Kidney glomerular epithelial cell (primary cell): ENCODE data around the gene MARK2.
A peak's percentile ranks its signal among the peaks of the same experiment; 100 is the strongest.

Source experiments
- DNase-seq: peaks from one replicate; lab custom pipeline; 2025; lab: John Stamatoyannopoulos, UW

Gene MARK2

DNA sequence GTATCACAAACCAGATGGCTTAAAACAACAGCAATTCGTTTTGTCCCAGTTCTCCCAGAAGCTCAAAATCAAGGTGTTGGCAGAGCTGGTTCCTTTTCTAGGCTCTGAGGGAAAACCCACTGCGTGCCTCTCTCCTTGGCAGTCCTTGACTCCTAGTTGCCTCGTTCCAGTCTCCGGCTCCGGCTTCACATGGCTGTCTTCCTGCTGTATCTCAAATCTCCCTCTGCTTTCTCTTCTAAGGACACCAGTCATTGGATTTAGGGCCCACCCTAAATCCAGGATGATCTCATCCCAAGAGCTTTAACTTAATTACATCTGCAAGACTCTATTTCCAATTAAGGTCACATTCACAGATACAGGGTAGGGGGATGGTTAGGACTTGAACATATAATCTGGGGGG is 90.7 kb downstream of the MARK2 start:
- DNase-seq: no peak

DNA sequence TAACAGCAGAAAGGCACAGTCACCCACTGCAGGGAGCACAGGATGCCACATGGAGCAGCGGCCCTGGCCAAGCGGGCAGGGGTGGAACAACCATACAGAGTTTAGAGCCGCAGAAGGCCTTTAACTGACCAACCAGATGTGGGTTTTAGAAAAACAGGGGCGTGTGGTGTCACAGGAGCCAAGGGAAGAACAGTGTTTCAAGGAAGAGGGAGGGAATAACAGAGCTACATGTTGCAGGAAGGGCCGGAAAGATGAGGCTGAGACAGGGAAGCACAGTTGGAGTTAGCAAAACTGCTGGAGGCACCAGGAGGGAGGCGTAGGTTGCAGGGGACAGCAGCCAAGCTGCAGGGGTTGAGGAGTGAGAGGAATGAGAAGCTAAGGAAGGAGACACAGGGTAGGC is 92.1 kb downstream of the MARK2 start:
- no peak for DNase-seq

DNA sequence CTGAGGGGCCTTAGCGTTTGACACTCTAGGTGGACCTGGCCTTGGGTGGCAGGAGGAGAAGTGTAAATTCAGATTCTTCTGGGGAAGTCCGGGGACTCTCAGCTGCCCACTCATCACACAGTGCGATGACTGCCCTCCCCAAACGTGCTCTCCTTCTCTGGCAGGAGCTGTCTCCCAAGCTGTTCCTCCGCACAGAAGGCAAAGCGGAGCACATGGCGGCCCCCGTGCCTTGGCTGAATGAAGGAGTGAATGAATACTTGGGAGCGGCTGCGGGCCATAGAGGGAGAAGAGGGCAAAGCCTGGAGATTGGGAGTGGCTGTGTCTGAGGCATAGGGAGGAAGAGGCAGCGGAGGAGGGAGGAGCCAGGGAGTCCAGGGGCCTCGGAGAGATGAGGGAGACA is 93.0 kb downstream of the MARK2 start:
- DNase-seq: no peak

DNA sequence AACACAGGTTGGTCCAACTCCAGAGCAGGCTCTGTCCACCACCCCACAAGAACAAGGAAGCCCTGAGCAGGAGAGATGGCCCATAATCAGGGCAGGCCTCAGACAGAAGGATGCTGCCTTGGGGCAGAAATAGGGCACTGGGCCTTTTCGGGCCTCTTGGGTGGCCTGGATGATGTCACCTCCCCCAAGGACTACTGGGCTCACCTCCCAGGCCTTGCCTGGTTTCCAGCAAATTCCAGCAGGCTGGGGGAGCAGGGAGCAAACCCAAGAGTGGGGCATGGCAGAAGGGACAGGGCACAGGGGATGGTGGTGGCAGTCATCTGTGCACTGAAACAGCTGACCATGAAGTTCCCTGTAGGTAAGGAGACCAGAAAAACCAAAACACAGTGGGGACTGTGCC is 94.5 kb downstream of the MARK2 start:
- no peak for DNase-seq

DNA sequence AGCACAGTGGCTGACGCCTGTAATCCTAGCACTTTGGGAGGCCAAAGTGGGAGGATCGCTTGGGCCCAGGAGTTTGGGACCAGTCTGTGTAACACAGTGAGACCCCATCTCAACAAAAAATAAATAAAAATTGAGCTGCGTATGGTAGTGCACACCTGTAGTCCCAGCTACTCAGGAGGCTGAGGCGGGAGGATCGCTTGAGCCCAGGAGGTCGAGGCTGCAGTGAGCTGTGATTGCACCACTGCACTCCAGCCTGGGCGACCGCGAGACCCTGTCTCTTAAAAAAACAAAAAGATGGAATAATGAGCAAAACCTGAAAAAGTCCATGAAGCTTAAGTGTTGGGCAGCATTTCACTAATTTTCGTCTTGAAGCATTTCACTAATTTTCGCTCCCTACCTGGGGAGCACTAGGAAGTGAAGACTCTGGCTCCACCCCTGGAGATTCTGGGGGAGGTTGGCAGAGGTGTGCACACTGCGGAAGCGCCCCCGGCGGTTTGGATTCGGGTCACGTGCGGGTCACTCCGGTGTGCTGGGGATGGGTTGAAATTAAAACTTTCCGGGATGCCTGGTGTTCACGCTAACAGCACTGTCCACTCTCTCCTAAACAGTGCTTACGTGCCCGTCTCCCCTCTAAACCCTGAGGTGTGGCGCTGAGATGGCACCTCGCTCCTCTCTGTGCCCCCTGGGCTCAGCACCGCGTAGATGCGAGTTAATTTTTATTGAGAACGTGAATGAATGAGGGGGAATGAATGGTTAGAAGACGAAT is 99.0 kb downstream of the MARK2 start:
- DNase-seq: no peak

DNA sequence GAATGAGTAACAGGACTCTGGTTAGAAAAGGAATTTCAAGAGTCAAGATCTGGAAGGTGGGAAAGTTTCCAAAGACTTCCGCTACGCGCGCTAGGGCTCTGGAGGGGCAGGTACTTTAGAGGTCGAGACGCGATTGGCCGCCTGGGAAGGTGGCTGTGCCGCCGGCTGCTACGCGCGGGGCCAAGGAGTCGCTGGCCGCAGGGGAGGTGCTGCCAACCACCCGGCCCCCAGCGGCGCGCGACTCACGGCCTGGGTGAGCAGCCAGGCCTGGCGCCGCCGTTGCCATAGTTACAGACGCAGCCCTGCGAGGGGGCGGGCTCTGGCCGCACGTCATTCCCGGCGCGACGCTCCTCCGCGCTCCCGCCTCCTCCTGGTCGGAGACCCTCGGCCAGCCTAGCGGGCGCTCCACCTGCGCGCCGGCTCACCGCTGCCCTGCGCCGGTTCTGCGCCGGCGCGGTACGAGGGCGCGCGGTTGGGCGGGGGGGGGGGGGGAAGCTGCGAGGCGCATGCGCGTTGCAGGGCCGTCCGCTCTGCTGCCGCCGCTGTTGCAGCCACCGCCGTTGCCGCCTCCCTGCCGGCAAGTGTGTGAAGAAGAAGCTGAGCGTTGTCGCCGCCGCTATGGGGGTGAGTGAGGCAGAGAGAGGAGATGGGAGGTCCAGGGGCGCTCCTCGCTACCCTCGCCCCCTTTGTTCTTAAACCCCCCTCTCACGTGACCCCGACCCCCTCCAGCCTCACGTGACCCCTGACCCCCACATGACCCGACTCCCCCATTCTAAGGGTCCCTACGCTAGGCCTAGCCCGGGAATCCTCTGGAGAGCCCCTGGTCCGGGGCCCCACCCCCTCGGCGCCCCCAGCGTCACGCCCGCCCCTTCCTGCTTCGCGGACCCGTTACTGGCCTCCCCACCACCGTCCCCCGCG is 99.8 kb downstream of the MARK2 start, which contains the start of gene NAA40:
Gene NAA40 (plus strand): TSS at position 524 of the 918 bp plus-strand sequence. CDS start 95 bp downstream, at position 619.
- peak; percentile 100 for DNase-seq

DNA sequence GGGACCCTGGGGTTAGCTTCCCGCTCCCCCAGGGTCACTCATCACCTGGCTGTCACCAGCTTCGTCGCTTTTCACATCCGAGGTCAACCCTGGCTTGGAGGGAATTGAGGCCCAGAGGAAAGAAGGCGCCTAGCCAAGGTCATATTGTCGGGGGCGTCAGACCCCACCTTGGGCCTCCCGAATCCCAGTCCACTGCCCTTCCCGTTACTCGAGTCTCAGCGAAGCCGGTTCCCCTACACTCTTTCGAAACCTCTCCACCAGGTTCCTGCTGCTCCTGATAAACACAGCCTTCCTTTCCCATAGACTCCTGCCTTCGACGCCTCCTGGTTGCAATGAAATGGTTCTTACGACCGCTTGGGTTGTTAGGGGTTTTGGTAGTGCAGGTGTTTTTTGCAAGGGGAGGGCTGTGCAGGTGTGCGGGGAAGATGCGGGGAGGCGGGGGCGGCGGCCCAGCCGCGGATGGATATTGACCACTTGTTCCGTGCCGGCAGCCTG is 100.5 kb downstream of the MARK2 start:
- DNase-seq: no peak

DNA sequence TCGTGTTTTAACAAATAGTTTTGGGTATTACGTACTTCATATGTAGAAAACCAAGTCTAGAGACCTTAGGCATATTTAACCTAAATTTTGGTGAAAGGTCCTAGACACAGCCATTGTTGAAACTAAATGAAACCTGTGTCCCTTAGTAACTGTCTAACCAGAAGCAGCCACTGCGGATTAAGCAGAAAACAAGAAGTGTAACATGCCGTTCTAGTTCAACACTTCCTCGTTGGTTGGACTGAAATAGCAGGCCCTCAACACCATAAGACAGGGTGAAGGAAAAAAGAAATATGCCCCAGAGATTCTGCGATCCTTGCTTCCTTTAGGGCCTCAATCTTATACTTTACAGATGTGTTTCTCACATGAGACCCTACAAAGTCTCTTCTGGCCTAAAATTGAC is 101.9 kb downstream of the MARK2 start:
- DNase-seq: no peak

DNA sequence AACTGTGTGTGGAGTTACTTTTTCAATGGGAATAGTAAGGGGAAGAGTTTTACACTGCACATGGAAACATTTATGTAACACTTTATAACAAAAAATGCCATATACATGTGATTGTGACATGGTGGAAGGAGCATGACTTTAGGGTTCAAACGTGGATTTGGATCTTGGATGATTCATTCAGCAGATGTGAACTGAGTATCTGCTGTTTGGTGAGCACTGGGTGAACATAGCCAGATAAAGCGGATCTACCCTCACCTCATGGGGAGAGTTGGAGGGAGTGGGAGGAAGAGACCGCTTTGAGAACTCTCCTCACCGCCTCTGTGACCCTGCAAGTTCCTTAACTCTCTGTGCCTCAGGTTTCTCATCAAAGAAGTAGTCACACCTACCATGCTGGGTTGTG is 103.0 kb downstream of the MARK2 start:
- no peak for DNase-seq

DNA sequence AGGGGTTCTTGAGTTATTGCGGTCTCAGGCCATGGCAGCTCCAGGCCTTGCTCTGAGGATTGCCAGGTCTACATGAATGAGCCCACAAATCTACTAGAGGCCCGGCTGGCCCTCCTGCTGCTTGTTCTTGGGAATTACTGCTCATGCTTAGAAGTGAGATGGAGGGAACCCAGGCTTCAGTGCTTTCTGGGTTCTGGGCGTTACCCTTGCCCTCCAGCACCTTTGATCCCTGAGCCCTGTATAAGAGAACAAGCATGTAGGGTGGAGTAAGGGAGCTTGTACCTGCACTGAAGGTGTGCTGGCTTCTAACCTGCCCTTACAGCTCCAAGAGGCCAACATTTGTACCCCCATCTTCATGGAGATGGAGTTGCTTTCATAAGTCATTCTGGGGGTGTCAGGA is 103.9 kb downstream of the MARK2 start:
- no peak for DNase-seq

DNA sequence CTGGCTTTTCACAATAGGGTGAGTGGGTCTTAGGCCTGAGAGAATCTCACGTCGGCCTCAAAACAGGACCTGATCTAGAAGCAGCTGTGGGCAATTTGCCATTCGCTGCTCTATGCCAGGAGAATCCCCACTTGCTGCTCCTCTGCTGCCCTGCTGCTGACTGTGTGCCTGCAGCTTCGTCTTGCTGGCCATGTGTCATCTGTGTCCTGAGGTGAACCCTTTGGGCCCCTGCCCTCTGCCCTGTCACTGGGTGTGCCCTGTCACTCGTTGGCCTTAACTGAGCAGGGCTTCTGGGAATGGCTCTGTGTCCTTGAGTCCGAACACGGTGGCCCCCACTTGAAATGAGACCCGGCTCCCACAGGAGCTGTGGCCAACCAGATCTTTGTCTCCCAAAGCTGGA is 106.1 kb downstream of the MARK2 start:
- DNase-seq: no peak

DNA sequence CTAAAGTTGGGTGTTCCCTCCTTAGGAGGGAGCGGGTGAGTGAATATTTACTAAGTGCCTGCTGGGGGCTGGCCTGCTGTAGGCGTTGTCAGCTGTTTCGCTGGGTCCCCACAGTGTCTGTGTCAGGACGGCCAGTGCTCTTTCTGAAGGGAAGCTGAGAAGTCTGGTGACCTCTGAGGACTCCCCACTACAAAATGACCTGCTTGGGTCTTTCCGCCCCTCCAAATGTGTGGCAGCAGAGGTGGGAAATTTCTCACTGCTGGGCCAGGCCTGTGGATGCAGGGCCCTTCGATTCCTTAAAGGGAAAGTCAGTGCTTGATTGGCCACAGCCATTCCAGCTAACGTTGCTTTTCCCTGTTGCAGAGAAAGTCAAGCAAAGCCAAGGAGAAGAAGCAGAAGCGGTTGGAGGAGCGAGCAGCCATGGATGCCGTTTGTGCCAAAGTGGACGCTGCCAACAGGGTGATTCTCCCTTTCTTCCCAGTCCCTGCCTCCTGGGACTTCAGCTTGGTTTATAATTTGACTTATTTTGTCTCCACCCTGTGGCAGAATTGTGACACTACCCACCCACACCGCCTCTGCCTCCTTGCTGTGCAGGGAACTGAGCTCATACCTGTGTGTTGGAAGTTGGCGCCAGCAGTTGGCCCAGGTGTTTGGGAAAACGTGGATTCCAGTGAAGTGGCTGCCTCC is 106.7 kb downstream of the MARK2 start:
- DNase-seq: peak; percentile 58

DNA sequence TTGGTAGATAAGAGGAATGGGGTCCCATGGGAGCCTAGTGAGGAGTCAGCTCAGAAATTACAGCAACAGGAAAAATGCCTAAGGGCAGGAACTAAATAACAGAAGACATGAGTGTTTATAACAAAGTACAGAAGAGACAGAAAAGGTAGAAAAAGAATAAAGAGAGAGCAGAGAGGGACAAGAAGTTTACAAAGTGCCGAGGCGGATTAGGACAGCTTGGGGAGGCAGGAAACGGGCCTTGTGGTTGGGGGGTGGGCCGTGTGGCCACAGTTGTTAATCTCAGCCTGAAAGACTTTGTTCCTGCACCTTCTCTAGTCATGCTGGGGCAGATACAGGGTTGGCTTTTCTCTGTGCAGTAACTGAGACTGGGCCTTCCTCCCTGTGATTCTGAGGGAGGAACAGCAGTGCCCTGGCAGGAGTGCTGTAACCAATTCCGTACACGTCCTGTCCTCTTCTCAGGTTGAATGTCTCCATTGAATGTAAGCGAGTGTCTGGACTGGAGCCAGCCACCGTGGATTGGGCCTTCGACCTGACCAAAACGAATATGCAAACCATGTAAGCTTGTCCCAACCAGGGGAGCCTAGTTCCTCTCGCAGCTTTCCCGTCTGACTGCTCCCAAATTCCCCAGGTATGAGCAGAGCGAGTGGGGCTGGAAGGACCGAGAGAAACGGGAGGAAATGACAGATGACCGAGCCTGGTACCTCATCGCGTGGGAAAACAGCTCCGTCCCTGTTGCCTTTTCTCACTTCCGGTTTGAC is 113.0 kb downstream of the MARK2 start:
- no peak for DNase-seq

DNA sequence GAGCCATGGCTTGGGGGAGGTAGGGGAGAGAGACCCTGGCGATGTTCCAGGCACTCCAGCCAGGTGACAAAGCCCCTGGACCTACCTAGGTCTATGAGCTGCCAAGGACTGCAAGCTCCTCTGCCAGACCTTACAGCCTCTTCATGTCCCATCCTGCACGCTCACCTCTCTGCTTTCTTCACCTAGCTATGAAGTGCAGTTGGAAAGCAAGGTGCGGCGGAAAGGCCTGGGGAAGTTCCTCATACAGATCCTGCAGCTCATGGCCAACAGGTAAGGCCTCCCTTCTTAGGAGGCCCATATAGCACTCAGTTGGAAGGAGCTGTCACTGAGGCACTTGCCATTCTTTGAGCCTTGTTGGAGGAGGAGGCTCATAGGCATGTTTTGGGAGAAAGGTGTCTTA is 113.7 kb downstream of the MARK2 start:
- no peak for DNase-seq

DNA sequence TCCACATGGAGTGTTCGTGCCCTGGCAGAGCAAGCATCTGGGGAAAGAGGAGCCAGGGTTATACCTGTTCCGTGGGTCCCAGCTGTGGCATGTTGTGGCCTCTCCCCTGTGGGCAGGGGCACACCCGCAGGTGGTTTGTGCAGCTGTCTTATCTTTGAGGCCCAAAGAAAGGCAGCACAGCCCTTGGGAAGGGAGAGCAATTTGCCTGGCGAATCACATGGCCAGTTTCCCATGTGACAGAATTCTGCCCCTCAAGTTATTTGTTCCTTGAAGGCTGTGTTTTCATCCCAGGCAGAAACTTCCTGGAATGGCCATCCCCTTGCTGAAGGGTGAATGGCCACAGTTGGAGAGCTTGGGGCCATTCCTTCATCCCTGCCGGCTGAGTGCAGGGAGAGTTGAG is 119.1 kb downstream of the MARK2 start:
- DNase-seq: no peak
